LHCN-M2 (cell line): ENCODE data around the gene GPR137. TPM values are rescaled to one million over a fixed set of nuclear protein-coding genes. Genes with fewer than 3 reads are reported as not detected.
"Not testable (repeated sequence)": the region's sequence is repeated elsewhere in the genome, so short reads cannot be mapped to it uniquely, and the experiment has no call there.

Experiments
- DNase-seq: peaks from one replicate; pipeline ENCODE4 v3.0.0-alpha.2; 2012; ENCODE audit warnings: low read depth
- total RNA-seq: library from RNA; depleted of rRNA; stranded (reverse); fragments of >200 nt; gene quantifications from 2 replicates; pipeline ENCODE4 v1.2.3, GENCODE V29; 2014

GPR137 gene
- total RNA-seq, 1 experiment from 2014 or later, result 26.8 TPM

DNA sequence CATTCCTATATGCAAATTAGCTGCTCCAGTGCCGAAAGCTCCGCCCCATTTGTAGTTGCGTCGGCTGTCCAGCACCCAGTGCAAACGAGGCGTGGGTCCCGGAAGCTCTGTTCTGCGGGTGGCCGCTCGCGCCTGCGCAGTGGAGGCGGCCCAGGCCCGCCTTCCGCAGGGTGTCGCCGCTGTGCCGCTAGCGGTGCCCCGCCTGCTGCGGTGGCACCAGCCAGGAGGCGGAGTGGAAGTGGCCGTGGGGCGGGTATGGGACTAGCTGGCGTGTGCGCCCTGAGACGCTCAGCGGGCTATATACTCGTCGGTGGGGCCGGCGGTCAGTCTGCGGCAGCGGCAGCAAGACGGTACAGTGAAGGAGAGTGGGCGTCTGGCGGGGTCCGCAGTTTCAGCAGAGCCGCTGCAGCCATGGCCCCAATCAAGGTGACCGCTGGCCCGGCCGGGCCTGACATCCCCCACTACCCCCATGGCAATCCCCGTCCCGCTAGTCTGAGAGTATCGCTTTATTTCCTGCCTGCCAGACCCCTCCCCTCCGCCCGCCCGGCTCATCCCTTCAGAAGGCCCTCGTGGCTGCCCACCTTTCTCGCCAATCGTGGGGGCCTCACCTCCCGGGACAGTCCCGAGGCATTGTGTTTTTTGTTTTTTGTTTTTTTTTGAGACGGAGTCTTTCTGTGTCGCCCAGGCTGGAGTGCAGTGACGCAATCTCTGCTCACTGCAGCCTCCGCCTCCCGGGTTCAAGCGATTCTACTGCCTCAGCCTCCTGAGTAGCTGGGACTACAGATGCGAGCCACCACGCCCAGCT, 32.5 kb downstream of the GPR137 start, which contains the start of gene PRDX5:
Gene PRDX5 (plus strand): TSS at position 161 of the 805 bp plus-strand sequence. CDS start 95 bp downstream, at position 256.
- DNase-seq, result peak; percentile 94

DNA sequence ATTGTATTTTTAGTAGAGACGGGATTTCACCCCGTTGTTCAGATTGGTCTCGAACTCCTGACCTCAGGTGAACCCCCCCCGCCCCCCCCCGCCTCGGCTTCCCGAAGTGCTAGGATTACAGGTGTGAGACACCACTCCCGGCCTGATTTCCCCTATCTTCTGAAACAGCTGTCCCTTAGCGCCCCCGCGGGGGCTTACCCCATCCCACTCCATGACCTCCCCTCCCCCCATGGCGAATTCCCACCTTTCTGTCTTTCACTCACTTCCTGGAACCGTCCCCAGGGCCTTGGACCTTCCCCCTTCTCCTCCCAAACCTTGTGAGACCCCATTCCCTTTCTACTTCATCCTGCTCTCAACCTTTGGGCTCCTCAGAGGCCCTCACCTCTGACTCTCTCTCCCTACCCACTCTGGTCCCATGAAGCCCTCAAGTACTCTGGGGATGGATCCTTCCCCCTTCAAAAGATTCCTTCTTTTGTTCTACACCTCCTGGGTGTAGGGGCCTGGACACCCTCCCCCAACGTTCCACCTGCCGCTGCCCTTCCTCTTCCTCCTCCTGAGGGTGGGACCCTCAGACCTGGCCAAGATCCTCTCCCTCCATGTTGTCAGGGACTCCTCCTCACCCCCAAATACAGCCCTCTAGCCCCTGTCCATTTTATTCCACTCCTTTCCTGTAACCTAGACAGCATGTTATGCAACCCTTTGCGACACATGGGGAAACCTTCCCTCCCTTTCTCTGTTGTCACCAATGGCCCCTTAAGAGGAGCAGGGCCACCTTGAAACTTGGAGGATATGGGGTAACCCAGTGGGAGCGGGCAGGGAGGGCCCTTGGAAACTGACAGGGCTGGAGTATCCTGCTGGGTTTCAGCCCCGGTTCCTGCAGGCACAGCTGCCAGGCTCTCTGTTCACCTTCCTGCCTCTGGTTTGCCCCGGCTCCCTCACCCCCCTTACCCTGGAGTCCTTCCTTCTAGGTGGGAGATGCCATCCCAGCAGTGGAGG, 33.4 kb downstream of the GPR137 start:
- DNase-seq, result no peak

DNA sequence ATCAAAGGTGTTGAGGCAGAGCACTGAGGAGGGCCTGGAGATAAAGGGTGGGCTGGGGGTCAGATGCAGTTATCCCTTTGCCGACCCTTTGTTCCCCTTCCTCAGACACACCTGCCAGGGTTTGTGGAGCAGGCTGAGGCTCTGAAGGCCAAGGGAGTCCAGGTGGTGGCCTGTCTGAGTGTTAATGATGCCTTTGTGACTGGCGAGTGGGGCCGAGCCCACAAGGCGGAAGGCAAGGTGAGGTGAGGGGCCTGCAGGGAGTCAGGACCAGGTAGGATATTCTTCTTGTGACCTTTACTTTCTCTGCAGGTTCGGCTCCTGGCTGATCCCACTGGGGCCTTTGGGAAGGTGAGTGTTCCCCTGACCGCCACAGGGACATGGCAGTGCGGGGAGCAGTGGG, 34.9 kb downstream of the GPR137 start:
- no peak for DNase-seq

DNA sequence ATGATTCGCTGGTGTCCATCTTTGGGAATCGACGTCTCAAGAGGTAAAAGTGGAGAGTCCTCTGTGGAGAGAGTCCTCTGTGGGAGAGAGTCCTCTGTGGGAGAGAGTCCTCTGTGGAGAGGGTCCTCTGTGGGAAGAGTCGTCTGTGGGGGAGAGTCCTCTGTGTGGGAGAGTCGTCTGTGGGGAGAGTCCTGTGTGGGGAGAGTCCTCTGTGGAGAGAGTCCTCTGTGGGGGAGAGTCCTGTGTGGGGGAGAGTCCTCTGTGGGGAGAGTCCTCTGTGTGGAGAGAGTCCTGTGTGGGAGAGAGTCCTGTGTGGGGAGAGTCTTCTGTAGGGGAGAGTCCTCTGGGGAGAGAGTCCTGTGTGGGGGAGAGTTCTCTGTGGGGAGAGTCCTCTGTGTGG, 35.4 kb downstream of the GPR137 start:
- DNase-seq, result no peak

DNA sequence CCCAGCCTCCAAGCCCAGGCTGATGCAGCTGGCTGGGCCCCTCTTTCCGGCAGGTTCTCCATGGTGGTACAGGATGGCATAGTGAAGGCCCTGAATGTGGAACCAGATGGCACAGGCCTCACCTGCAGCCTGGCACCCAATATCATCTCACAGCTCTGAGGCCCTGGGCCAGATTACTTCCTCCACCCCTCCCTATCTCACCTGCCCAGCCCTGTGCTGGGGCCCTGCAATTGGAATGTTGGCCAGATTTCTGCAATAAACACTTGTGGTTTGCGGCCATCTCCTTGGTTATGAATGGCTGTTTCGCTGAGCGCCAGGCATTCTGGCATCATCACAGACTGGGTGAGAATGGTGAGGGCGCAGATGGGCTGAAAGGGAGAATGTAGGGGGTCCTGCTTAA, 35.9 kb downstream of the GPR137 start:
- DNase-seq, result no peak

DNA sequence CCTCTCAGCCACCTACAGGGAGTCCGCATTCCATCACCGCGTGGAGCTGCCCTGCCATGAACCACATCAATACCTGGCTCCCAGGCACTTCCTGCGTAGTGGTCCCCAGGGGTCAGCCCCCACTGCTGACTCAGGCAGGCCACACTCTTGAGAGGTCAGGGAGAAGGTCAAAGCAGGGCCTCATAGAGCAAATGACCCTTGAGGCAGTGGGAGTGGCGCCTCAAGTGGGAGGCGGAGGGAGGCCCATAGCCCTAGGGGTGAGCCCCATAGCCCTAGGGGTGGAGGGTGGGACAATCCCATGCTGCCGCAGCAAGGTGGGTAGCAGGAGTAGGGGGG, 37.2 kb downstream of the GPR137 start:
- DNase-seq, result no peak

DNA sequence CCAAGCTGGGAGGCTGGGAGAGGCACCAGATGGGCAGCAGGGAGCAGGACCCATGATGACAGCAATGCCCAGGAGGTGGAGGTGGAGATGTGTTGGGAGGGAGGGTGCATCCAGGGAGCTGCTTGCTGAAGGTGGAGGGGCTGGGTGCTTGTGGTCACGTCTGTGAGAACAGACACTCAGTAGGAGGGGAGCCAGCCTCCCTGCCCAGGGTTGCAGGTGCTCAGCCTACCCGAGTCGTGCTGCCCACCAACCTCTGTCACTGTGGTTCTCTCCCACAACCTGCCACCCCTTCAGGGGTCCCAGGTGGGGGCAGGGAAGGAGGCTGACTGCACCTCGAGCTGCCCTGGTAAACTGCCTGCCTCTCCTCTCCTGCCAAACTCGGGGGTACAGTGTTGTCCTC, 37.7 kb downstream of the GPR137 start:
- DNase-seq, result no peak

DNA sequence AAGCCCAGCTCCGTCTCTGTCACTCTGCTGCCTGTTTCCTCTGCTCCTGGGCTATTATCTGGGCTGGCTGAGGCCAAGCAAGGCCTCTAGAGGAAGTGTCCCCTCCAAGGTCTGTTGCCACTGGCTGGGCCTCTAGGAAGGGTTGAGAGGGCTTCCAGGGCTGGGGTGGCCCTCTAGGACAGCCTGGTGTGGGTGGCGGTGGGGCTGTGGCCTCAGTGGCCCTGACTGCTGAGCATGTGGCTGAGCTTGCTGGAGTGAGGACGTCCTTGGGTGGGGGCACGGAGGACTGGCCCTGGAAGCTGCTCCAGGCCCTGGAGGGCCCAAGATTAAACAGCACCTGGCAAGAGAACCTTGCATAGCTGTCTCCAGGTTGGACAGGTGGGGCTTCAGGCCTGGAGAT, 38.3 kb downstream of the GPR137 start:
- DNase-seq, result not testable (repeated sequence)

DNA sequence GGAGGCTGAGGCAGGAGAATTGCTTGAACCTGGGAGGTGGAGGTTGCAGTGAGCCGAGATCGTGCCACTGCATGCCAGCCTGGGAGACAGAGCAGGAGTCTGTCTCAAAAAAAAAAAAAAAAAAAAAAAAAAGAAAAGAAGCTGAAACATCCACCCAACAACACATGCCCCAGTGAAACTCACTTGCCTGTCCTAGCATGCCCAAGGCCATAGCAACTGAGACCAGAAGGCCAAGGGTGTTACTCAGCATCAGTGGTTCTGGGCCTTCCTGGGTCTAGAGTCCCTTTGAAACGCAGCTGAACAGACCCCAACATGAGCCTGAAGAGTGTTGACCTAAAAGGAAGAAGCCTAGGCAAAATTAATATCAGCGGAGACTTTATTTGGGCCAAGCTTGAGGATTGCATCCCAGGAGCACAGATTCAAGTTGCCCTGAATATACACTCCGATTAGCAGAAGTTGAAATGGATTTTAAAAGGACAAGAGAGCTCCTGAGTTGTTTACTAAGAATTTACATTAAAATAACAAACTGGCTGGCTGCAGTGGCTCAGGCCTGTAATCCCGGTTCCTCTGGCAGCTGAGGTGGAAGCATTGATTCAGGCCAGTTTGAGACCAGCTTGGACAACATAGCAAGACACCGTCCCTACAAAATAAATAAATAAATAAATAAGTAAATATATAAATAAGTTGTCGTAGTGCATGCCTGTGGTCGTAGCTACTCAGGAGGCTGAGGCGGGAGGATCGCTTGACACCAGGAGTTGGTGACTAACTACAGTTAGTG, 39.2 kb downstream of the GPR137 start:
- no peak for DNase-seq

DNA sequence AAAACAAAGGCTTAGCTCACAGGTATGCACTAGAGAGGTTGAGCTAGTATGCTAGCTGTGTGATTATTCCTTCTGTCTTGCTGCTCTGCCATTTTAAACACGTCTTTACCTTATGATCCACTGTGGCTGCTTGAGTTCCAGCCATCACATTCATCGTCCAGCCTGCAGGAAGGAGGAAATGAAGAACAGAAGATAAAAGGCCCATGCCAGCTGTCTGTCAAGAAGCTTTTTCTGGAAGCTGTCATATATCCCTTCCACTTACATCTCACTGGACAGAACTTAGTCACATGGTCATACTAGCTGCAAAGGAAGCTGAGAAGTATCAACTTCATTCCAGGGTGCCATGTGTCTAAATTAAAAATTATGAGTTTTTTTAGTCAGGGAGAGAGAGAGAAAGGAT, 41.7 kb downstream of the GPR137 start:
- DNase-seq, result no peak

DNA sequence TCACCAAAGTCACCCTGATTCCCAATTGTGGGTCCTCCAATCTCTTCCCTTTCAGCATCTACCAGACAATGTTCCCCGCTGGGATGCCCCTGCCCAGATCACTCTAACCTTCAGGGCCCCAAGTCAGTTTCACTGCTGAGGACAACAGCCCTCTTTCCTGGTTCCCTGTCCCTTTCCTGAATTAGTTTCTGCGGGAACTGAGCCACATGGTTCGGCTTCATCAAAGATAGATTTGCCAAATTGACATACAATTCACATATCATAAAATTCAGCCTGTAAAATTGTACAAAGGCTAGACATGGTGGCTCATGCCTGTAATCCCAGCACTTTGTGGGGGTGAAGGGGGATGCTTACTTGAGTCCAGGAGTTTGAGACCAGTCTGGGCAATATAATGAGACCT, 42.3 kb downstream of the GPR137 start:
- no peak for DNase-seq

DNA sequence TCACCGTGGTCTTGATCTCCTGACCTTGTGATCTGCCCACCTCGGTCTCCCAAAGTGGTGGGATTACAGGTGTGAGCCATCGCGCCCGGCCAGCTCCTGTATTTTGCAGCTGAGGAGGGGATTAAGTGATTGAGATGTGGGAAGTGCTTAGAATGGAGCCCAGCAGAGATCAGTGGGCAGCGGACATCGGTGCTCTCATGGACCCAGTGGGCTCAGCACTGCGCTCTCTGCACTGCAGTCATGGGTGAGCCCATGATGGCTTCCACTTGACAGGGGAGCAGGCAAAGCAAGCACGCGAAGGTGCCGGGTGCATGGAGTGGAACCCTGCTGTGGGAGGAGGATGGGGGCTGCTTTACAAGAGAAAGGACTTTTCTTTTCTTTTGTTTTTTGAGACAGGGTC, 45.2 kb downstream of the GPR137 start:
- no peak for DNase-seq

DNA sequence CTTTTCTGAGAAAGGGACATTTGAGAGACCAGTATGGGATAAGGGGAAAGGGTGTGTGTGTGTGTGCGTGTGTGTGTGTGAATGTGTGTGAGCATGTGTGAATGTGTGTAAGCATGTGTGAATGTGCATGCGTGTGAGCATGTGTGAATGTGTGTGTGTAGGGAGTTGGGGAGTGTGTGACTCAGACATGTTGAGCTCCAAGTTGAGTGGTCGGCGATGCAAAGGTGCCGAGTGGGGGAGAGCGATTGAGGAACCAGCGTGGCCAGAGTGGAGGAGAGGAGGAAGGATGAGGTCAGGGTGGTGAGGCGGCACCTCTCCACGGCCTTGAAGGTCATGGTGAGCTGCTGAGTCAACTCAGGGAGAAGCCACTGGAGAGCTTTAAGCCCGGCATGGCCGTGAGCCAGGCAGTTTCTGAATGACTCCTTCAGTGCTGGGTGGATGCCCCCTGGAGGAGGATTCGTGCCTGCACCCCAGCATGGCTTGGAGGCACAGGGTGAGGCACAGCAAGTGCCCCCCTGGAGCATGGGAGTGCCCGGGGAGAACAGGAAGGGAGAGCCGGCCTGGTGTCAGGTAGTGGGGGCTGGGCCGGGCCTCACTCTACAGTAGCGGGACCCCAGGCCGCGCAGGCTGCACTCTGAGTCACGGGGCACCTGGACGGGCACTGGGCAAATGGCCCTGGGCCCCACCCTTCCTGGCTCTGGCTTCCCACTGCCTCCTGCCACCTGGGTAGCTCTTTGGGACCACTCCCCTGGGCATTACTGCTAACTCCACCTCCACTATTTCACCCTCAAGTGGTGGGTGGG, 46.1 kb downstream of the GPR137 start:
- peak; percentile 91 for DNase-seq

DNA sequence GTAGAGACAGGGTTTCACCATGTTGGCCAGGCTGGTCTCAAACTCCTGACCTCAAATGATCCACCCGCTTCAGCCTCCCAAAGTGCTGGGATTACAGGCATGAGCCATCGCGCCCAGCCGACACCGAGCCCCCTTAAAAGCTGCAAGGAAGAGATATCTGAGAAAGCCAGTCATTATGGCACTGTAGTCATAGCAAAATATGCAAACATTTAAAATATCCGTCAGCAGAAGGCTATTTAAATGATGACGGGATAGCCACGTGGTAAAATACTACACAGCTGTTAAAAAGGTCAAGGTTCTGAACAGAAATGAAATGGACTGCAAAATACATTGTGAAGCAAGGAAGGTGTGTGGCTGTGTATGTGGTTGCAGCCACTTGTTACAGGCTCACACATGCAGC, 47.9 kb downstream of the GPR137 start:
- no peak for DNase-seq

DNA sequence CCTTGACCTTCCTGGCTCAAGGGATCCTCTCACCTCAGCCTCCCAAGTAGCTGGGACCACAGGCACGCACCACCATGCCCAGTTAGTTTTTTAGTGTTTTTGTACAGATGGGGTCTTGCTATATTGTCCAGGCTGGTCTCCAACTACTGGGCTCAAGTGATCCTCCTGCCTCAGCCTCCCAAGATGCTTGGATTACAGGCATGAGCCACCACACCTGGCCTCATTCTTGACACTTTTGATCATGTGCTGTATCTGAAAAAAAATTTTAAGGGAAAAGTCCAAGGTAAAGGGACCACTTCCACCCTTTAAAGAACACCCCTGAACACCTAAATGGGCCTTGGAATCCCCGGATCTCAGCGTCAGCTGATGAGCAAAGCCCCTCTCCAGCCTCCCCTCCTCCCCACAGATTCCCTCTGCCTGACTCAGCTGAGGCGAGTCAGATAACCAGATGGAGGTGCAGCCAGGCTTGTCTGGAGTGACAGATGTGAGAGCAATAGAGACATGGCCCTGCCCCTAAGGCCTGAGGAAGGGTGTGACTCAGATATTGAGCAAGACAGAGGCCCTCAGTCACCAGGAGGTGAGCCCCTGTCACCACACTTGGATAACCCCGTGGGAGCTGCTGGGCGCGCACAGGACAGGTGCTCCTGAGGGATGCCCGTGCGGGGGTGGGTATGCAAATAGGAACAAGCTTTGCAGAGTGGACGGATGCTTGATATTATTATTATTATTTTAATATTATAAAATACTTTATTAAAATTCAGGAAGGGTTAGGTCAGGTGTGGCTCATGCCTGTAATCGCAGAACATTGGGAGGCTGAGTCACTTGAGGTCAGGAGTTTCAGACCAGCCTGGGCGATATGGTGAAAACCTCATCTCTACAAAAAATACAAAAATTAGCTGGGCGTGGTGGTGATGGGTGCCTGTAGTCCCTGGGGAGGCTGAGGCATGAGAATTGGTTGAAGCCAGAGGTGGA, 49.4 kb downstream of the GPR137 start:
- peak; percentile 96 for DNase-seq

DNA sequence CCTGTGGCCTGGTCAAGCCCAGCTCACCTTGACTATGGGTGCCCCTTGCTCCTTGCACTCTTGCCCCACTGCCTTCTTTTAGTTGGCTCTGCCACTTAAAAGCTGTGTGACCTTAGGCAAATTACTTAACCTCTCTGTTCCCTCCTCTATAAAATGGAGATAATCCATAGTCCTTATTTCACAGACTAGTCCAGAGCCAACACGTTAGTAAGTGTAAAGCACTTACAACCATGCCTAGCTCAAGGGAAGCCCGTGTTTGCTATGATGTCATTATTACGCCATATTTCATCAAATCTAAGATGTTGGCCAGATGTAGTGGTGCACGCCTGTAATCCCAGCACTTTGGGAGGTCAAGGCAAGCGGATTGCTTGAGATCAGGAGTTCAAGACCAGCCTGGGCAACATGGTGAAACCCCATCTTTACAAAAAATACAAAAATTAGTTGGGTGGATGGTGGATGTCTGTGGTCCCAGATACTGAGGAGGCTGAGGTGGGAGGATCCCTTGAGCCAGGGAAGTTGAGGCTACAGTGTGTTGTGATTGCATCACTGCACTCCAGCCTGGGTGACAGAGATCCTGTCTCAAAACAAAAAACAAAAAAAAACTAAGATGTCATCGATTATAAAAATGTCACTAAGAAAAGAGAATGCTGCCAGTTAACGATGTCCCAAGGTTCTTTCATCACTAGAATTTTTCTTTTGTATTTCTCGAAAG, 52.0 kb downstream of the GPR137 start:
- no peak for DNase-seq

DNA sequence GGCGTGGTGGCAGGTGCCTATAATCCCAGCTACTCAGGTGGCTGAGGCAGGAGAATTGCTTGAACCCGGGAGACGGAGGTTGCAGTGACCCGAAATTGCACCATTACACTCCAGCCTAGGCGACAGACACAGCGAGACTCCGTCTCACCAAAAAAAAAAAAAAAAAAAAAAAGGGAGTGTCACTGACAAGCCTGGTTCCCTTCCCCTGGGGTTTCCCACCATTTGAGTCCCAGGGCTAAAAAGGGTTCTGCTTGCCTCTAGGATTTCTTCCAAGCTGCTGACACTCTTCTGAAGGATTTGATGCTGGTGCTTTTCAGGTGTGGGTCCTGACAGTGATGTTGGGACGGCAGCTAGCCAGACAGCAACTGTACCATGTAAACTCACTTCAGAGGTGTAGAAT, 53.1 kb downstream of the GPR137 start:
- no peak for DNase-seq
